HG03432 (cell line): ENCODE results near the gene FBLN5.
A peak's percentile ranks its signal among the peaks of the same experiment; 100 is the strongest.

Experiments used
- ATAC-seq: cut with Tn5 transposase; IDR thresholded peaks from one replicate; pipeline ENCODE4 v1.9.1; 2021; ENCODE audit warnings: mild to moderate bottlenecking, moderate library complexity; ENCODE audit not compliant: unreplicated experiment

The FBLN5 gene

DNA sequence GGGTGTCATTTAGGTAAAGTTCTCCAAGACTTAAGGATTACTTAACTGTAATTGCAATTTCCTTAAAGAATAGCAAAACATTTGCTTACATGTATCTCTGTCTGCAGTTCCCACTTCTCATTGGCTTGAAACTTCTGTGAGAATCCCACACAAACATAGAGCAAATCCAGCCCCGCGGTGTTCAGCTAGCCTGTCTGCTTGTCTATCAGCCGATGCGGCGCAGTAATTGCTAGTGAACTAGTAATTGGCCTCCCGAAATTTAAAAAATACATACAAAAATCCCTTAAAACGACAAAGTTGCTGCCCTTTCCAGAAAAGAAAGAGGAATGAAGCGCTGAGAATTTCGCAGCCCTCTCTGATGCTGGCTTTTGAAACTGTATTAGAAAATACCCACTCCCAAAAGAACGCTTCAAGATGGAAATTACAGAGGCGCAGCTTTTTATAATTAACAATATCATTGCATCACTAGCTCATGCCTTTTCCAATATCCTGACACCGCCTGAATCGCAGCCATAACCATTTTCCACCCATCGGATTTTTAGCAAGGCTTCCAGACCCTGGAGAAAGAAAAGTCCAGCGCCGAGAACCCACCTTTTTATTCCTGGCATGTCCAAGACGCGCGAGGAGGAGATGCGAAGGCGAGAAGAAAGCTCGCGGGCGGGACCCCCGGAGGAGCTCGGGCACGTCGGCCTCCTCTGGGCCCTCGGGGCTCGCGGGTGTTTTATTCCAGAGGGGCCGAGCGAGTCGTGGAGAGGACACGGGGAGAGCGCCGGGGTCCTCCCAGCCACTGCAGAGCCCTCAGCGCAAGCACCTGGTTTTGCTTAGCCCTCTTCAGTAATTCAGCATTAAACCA, 646 bp downstream of the FBLN5 start:
- ATAC-seq = no peak

DNA sequence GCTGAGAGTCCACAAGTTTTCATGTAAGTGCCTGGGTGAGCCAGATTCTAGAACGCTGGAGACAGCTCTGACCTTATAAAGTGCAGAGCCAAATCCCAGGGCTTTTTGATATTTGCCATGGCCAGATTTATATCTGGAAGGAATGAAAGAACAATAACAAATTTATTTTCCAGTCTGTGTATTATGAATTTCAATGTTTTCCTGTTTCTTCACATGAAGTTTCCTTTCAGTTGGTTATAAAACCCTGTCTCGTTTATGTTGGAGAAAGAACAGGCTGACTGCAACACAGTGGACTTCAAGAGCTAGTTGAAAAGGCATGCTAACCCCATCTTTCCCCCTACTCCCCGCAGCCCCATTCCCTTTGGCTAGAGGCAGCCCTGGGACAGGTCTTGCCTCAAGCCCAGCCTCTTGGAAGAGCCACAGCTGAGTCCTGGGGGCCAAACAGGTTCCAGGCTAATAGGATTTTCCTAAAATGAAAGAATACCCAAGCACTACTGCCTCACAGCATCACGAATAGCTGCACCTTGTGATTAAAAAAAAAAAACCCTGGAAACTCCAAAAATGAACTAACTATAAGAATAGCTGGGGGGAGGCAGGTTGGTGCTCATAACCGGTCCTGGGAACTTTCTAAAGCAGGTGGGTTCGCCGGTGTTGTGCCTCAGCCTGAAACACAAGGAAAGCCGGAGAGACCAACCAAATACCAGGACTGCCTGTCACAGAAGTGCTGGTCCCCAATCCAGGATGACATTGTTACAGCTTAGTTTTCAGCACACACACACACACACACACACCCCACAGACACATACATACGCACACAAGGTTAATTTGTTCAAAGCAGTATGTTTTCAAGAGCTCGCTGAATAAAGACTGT, 1.5 kb downstream of the FBLN5 start:
- ATAC-seq = no peak

DNA sequence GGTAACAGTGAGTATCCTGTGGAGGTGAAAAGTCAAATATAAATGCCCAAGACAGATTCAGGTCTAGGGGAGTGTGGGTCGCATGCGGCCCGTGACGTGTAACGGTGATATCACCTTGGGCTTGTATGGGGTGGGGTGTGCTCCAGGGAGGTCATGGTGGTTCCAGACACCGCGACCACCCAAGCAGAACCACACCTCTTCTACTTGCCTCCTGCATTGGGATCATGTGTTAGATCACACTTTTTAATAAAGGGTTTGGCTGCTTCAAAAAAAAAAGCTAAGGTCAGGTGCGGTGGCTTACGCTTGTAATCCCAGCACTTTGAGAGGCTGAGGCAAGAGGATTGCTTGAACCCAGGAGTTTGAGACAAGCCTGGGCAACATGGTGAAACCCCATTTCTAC, 4.5 kb downstream of the FBLN5 start:
- ATAC-seq = no peak

DNA sequence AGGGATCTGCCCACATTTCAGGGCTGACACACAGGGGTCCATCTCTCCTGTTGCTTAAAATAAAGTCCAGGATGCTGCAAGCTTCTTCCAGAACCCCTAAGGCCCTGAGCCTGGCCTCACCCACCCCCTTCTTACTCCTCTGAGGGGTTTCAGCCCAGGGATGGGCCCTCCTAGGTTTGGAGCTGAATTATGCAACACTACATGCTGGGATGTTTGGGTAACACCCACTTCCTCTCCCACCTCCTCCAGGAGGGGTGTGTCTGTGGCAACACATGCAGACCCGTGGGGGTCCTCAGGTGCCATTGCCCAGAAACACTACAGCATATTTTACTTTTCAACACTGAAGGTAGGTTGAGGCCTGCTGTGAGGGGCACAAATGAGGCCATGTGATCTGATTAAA, 5.4 kb downstream of the FBLN5 start:
- ATAC-seq = no peak

DNA sequence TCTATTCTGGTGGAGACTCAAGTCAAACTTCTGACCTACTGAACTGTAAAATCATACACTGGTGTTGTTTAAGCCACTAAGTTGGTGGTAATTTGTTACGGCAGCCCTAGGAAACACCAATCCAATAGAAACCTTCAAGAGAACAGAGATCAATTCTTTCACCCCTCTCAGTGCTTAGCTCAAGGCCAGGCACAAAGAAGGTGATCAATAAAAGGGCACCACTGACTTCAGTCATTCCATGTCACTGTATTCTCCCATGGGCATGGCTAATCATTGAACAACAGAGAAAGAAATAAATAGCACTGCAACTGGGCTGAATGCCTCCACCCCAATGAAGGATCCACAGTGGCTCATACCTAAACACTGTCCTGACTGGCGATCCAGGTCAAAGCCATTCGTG, 7.3 kb downstream of the FBLN5 start:
- ATAC-seq = no peak

DNA sequence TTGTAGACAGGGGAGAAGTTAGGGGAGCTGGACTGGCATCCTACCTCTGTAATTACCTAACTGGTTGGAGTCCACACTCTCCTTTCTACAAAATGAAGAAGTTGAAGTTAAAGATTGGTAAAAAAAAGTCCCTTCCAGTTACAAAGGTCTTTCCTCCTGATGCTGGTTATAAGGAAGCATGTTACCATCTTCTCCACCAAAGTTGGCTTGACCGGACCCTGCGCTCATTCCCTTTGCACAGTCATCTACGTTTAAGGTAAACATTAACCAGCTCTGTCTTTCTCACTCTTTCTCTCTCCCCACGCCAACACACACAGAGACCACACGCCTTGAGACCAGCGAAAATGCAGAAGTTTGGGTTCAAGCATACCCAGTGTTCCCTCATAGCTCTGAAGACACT, 11.9 kb downstream of the FBLN5 start:
- no peak for ATAC-seq

DNA sequence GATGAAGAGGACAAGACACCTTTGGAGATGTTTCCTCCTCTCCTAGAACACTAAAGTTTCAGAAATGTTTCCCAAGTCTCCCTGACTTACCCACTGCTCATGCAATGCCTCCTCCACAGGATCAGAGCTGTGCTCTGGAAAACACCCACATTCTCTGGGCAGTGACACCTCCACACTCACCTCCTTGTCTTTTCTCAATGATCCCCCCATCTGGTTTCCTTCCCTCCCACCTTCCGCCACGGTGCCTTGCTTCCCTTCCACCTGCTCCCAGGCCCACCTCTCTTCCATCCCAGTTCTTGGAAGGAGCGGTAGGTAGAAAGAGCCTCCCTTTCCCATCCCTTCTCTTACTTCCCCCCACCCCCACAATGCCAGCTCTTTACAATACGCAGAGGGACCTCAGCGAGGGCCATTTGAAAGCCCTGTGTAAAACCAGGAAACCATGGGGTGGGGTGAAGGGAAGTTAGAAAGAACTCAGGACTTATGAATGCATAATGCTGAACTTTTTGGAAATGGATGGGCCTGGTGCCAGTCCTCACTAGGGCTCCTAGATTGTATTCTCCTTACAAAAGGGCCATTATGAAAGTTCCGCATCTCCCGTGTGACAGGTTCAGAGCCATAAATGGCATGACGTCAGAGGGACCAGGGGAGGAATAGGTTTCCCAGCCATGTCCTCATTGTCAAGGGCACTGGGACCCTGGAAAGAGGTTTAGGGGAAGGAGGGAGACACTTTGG, 12.8 kb downstream of the FBLN5 start:
- ATAC-seq = no peak

DNA sequence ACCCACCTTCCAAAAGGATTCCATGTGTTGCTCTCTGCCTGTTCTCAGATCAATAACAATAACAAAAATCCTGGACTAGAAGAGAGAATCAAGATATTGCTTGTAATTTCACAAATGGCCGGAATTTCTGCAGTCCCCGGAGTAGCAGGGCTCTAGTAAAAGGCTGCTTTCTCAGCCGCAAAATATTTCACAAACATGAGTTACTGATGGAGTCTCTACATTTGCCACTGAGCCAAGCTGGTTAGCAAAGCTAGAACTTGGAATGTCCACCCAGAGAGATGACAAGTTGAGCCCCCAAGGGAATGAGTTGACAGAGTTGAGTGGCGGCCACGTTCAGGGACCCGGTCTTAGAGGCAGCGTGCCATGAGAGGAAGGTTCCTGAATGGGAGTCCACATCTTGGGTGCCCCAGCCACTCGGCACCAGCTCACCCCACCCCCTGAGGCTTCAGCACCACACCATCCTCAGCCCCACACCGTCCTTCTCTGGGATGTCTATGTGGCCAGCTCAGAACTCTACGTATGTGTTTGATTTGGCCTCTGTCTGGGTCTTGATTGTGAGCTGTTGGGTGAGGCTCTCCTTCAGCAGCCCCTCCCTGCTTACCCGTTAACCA, 15.9 kb downstream of the FBLN5 start:
- ATAC-seq = no peak

DNA sequence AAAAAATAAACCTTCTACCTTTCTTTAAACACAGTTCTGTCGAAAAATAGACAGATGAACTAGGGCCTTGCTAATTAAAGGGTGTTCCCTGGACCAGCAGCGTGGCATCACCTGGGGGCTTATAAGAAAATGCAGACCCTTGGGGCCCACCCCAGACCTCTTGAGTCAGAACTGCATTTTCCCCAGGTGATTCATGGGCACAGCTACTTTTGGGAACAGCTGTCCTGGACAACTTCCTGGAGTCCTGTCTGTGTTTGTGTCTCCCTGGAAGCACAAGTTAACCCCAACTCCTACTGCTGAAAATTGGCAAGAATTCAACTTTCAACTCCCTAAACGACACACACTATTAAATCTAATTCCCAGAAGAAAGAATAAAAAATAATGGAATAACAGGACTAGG, 17.8 kb downstream of the FBLN5 start:
- no peak for ATAC-seq

DNA sequence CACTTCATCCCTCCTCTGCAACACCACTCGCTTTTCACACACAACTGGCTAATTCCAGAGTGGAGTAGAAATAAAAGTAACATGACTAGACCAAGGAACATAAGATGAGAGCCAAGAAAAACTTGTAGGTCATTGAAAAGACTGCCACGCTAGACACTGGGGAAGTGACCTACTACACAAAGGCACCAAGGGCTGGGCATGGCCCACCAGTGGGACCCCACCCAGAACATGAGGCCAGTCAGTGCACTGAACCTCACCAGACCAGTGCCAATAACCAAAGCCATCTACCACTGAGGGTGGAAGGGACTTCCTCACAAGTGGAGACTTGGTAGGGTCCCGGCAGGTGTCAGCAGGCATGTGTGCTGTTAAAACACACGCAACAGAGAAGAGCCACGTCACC, 19.7 kb downstream of the FBLN5 start:
- no peak for ATAC-seq

DNA sequence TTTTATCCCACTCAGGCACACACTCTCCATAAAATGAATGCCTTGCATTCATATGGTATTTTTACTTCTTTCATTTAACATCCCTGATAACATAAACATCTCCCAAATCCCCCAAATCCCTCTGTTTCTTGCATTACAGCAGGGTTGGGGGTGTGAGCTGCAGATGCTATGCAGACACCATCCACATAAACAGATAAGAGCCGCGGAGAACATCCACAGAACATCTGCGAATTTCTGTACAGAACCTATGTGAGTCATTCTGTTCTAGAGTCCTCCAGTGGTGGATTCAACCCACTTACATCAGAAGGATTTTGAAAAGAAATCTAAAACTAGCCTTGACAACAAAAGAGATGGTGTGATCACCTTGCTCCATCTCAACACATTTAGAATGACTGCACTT, 20.3 kb downstream of the FBLN5 start:
- ATAC-seq = no peak

DNA sequence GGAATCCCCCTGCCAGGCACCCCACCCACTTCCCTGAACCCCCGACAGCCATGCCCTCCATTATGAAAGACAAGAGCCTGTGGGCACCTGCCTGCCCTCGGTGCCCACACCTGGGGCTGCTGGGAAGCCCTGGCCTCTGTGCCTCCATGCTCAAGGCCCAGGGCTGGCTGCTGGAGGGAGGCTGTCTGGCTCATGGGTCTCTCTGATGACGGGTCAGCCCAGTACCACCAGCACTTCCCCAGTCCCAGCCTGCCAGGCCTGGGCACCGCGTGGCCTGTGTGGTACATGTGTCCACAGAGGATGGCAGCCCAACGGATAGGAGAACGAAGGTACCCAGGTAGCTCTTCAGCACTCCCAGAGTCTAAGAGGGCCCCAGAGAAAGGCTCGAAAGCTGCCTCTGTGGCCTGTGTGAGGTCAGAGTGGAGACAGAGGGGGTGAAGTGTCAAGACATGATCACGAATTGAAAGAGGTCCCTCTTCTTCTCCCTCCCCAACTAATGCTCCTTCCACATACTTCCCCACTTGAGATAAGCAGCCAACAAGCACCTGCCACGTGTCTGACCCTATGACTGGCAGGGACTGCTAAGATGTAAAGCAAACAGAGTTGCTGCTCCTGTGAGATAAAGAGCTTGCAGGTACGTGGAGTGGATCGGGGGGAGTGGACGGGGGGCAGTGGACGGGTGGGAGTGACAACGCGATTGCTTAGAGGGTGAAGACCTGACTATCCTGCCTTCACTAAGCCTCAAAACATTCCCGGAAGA, 21.2 kb downstream of the FBLN5 start:
- no peak for ATAC-seq

DNA sequence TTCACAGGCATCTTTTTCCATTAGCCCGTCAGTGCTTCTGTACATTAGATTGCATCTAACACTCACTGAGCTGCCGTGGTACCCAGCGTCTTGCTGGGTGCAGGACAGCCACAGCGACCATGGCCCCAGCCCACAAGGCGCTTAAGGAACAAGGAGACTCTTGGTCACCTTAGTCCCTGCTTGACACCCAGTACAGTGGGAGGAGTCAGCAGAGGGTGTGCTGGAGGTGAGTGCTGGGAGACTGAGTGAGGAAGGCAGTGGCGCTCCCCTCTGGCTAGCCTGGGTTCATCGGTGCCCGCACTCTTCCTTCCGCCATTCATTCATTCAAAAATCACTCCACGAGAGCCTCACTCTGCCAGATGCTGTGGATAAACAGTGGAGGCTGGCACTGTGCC, 21.8 kb downstream of the FBLN5 start:
- no peak for ATAC-seq

DNA sequence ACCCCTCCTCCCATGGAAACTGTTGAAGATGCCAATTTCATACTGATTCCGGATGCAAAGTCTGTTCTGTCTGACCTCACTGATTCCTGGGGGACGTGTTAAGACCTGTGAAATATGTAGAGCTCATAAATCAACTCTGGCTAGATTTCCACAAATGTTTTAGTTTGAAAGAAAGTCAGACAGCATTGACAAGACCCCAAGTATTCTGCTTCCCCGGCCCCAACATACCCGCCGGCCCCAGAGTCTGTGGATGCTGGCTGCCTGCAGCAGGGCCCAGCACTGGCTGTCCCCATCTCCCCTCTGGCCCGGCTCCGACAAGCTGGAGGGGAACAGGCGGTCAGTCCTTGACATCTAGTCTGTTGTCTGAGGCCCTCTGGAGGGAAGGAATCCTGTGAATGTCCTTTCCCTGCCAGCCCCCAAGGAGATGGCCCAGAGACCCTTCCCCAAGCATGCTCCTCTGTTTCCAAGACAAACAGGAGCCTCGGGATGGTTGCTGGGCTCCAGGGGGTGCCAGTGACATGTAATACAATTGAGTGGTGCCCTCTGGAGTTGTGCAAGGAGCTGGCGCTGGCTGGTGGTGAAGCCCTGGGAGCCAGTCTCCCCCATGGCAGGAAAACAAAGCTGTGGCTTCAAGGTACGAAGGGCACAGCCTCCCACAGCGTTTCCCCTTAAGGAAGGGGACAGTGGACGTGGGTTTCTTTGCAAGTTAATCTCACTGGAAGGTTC, 22.3 kb downstream of the FBLN5 start:
- no peak for ATAC-seq

DNA sequence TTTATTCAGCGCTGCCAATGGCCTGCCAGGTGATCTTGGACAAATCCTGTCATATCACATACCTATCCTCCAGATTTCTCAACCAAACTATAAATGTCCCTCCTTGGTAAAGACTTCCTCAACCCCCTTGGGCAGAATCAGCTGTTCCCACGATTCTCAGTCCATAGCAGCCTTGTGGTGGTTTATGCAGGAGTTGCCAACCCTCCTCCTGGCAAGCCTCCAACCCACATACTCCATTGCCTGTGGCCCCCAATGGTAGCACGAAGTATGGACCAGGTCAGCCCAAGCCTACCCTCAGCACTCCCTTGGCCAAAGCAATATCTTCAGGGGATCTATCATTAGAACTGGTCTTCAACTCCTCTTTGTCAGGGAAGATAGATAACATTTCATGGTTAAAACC, 27.0 kb downstream of the FBLN5 start:
- no peak for ATAC-seq

DNA sequence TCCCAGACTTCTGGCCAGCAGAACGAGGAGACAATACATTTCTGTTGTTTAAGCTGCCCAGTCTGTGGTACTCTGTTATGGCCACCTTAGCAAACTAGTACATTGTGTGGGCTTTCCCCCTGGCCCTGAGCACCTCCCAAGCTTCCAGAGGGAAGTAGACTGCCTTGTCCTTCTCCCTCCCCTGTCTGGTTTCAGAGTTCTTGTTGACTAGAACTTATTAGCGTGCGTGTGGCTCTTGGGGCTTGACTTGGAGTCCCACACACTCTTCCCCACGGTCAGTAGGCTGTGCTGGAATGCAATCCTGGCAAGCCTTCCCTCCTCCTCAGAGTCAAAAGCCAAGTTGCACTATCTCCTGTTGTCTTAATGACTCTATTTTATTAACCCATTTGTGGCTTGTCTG, 27.7 kb downstream of the FBLN5 start:
- no peak for ATAC-seq

DNA sequence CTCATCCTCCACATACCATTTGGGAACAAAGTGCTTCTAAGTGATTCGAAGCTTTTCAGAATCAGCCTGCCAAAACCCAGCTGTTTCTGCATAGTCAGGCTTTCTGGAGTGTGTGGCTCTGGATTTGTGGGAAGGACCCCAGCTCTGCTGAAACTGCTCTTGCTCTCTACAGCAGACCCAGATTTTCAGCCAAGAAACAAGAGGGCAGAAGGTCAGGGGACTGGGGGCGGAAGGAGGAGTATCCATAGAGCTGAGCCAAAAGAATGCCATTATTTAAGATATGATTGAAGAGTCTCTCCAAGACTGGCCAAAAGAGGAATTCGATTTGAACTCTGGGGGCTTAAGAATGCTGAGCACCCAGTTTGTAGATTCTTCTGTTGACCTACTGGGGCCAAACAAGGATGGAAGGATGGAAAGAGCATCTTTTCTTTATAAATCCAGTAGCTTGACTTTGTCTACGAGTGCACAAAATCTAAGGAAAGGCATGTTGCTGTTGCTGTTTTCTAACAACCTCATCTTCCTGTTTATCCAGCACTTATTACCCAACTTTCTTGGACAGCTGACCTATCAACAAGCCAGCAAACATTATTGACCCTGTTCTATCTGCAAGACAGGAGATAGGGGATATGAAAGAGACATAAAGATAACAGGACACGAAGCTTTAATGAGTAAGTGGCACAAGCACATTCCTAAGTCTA, 29.2 kb downstream of the FBLN5 start:
- no peak for ATAC-seq

DNA sequence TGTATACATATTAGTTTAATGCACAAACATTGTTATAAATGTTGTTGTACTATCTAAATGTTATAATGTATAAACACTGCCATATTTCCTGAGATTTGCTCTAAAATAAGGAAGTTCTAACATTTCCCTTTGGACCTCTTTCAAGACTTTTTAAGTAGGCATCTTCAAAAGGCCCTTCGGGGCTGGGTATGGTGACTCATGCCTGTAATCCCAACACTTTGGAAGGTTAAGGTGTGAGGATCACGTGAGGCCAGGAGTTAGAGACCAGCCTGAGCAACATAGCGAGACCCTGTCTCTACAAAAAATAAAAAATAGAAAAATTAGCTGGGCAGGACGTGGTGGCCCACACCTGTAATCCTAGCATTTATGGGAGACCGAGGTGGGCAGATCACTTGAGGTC, 35.5 kb downstream of the FBLN5 start:
- ATAC-seq = no peak

DNA sequence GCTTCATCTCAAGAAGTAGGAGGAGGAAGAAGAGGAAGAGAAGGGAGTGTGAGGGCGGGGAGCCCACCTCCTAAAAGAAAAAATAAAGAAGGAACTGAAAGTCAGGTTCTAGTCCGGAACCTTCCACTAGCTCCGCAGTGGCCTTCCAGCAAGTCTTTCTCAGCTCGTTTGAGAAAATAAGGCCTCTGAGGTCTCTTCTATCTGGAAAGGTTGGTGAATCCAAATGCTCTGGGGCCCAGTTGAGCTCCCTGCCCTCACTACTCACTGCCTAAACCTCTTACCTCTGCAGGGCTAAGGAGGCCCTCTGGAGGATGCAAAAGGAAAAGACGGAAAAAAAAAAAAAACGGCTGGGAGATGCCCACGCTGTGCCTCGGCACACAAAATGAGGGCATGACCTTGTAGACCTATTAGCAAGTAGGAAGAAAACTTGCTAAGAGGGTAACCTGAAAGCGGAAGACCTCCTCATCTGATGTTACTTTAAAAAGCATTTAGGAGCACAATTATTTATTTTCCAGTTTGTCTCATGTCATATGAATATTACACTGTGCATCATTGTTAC, 35.9 kb downstream of the FBLN5 start:
- ATAC-seq = peak; percentile 57
